HL-60 (cell line): ENCODE data around the gene XXYLT1.

ENCODE experiments used
- GABPA ChIP-seq: IDR thresholded peaks from 2 replicates; pipeline ENCODE4 v1.6.1; 2012; ENCODE audit warnings: low read depth
- POLR2AphosphoS5 ChIP-seq: IDR thresholded peaks from 2 replicates; pipeline ENCODE4 v1.6.1; 2012; ENCODE audit warnings: low read depth
- REST ChIP-seq: IDR thresholded peaks from 2 replicates; pipeline ENCODE4 v1.6.1; 2012; ENCODE audit warnings: low read depth; ENCODE audit not compliant: insufficient replicate concordance

DNA sequence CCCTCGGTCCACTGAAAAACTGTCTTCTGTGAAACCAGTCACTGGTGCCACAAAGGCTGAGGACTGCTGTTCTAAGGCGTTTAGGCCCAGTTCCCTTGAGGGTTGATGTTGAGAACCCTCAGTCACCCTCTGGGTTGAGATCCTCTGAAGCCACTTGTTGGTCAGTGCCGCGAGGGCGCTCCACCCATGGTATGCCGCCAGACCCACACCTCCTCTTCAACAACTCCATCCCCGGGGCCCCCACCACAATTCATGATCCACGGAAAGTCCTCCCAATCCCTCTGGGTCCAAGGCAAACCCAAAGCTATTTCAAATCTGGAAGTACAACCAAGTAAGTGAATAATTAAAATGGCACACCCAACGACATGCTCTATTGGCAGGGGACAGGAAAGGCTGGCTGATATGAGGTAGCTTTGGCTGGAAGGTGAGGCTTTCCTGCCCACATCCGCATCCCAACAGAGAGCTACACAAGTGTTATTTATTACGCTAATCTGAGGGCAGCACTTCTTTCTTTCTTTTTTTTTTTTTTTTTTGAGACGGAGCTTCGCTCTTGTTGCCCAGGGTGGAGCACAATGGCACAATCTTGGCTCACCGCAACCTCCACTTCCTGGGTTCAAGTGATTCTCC is 58.1 kb downstream of the XXYLT1 start:
- no peak for TF ChIP-seq GABPA
- TF ChIP-seq REST = no peak
- no peak for TF ChIP-seq POLR2AphosphoS5
